GM23248 (cell line): ENCODE results near the gene UGT1A10. TPM values are rescaled to one million over a fixed set of nuclear protein-coding genes. Genes with fewer than 3 reads are reported as not detected.
"Not testable (repeated sequence)": the region's sequence is repeated elsewhere in the genome, so short reads cannot be mapped to it uniquely, and the experiment has no call there.

Experiments
- DNase-seq: peaks from one replicate; pipeline ENCODE4 v3.0.0-alpha.2; 2015
- H2AFZ ChIP-seq: fragments of 200-600 bp; sonication (generic); 2 replicates; pipeline ENCODE4 v1.6.1; 2016; ENCODE audit warnings: antibody characterized with exemption
- H3F3A ChIP-seq: fragments of 200-600 bp; sonication (generic); 2 replicates; pipeline ENCODE4 v1.6.1; 2016; ENCODE audit warnings: mild to moderate bottlenecking, antibody characterized with exemption, mixed run types; ENCODE audit not compliant: insufficient read depth
- H3K27ac ChIP-seq: fragments of 200-600 bp; sonication (generic); 2 replicates; pipeline ENCODE4 v1.5.1; 2016; ENCODE audit warnings: mild to moderate bottlenecking
- H3K27me3 ChIP-seq: fragments of 200-600 bp; sonication (generic); replicated peaks from 2 replicates; pipeline ENCODE4 v1.6.1; 2016; ENCODE audit warnings: mild to moderate bottlenecking; ENCODE audit not compliant: insufficient read depth
- H3K36me3 ChIP-seq: fragments of 200-600 bp; sonication (generic); 2 replicates; pipeline ENCODE4 v1.6.1; 2016; ENCODE audit warnings: low read depth, mild to moderate bottlenecking
- H3K4me1 ChIP-seq: fragments of 200-600 bp; sonication (generic); 2 replicates; pipeline ENCODE4 v1.6.1; 2016; ENCODE audit warnings: mild to moderate bottlenecking; ENCODE audit not compliant: insufficient read depth
- H3K4me2 ChIP-seq: fragments of 200-600 bp; sonication (generic); one replicate; pipeline ENCODE4 v1.6.1; 2016; ENCODE audit warnings: mild to moderate bottlenecking; ENCODE audit not compliant: unreplicated experiment
- H3K4me3 ChIP-seq: fragments of 200-600 bp; sonication (generic); 2 replicates; pipeline ENCODE4 v1.5.1; 2016; ENCODE audit warnings: mild to moderate bottlenecking
- H3K79me2 ChIP-seq: fragments of 200-600 bp; sonication (generic); 2 replicates; pipeline ENCODE4 v1.6.1; 2016; ENCODE audit warnings: mild to moderate bottlenecking; ENCODE audit not compliant: insufficient read depth
- H3K9ac ChIP-seq: fragments of 200-600 bp; sonication (generic); 2 replicates; pipeline ENCODE4 v1.6.1; 2016; ENCODE audit warnings: mild to moderate bottlenecking
- H3K9me2 ChIP-seq: fragments of 200-600 bp; sonication (generic); 2 replicates; pipeline ENCODE4 v1.6.1; 2016; ENCODE audit warnings: mixed run types, mild to moderate bottlenecking, moderate library complexity; ENCODE audit not compliant: insufficient read depth
- H3K9me3 ChIP-seq: fragments of 200-600 bp; sonication (generic); one replicate; pipeline ENCODE4 v1.6.1; 2017; ENCODE audit warnings: low read depth
- H4K20me1 ChIP-seq: fragments of 200-600 bp; sonication (generic); 2 replicates; pipeline ENCODE4 v1.6.0; 2016; ENCODE audit not compliant: insufficient read depth
- EZH2 ChIP-seq: fragments of 200-600 bp; sonication (generic); IDR thresholded peaks from 2 replicates; pipeline ENCODE4 v1.6.1; 2018; ENCODE audit warnings: antibody characterized with exemption, mild to moderate bottlenecking; ENCODE audit not compliant: insufficient read depth, poor library complexity, severe bottlenecking
- EZH2phosphoT487 ChIP-seq: fragments of 200-600 bp; sonication (generic); IDR thresholded peaks from 2 replicates; pipeline ENCODE4 v1.6.1; 2018; ENCODE audit warnings: antibody characterized with exemption, moderate library complexity, mild to moderate bottlenecking, low read depth; ENCODE audit not compliant: insufficient read depth
- WGBS, 2 experiments: methylation state at CpG; one replicate each; pipeline ENCODE4 v1.1.6; 2015 to 2017; ENCODE audit warnings: low lambda C conversion rate in 2 of 2, low coverage in 1 of 2; ENCODE audit errors: missing lambda C conversion rate in 2 of 2; 5-methylcytosine and 5-hydroxymethylcytosine counted together
- in situ Hi-C: fragments of 300-500 bp; cut with MboI; formaldehyde crosslinking; loops from 2 replicates; pipeline ENCODE4 v1.15.0; 2020
- polyA plus RNA-seq: library from polyadenylated mRNA; unstranded; fragments of >200 nt; fragmentation: Nextera tagmentation; extraction: Ambion mirVana; gene quantifications from 2 replicates; pipeline ENCODE4 v1.2.1, GENCODE V29; 2016
- total RNA-seq: library from RNA; depleted of rRNA; stranded (reverse); fragments of >200 nt; shearing (Covaris generic); gene quantifications from 2 replicates; pipeline ENCODE4 v1.2.3, GENCODE V29; 2014

Gene UGT1A10
- total and polyA plus RNA-seq, 2 experiments from 2014 or later, result not detected

DNA sequence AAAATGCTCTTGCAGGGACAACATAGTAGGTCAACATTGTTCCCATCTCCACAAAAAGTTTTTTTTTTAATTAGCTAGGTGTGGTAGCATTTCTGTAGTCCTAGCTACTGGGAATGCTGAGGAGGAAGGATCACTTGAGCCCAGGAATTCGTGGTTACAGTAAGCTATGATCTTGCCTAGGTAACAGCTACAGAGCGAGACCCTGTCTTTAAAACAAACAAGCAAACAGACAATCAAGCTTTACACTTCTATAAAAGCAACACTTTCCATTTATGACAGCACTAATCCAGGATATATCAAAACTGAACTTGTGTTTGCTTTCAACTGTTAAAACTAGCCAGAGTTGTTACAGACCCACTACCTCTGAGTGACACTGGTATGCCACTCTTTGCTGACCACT is 104.6 kb downstream of the UGT1A10 start:
- no peaks in the 10 kb centered on the region for H3F3A ChIP-seq
- no peaks in the 10 kb centered on the region for H3K79me2 ChIP-seq
- H3K9me3 ChIP-seq, result no peaks in the 10 kb centered on the region
- DNase-seq, result no peak
- TF ChIP-seq EZH2, result no peak
- H3K36me3 ChIP-seq, result no peaks in the 10 kb centered on the region
- H3K9me2 ChIP-seq, result no peaks in the 10 kb centered on the region
- H3K27ac ChIP-seq, result no peak overlapping the region
- H3K4me1 ChIP-seq, result no peaks in the 10 kb centered on the region
- H3K9ac ChIP-seq, result no peak overlapping the region
- no peaks in the 10 kb centered on the region for H4K20me1 ChIP-seq
- H2AFZ ChIP-seq, result no peak overlapping the region
- no peak overlapping the region for H3K4me2 ChIP-seq
- in situ Hi-C loops, result no loop called here
- WGBS, 2 experiments, result 8 to 13% methylated on average over 2 of the region's 2 CpGs
- H3K27me3 ChIP-seq, result peaks cover 11% of the 10 kb centered on the region; the same call in 1 of the 2 replicates
- no peak overlapping the region for H3K4me3 ChIP-seq

DNA sequence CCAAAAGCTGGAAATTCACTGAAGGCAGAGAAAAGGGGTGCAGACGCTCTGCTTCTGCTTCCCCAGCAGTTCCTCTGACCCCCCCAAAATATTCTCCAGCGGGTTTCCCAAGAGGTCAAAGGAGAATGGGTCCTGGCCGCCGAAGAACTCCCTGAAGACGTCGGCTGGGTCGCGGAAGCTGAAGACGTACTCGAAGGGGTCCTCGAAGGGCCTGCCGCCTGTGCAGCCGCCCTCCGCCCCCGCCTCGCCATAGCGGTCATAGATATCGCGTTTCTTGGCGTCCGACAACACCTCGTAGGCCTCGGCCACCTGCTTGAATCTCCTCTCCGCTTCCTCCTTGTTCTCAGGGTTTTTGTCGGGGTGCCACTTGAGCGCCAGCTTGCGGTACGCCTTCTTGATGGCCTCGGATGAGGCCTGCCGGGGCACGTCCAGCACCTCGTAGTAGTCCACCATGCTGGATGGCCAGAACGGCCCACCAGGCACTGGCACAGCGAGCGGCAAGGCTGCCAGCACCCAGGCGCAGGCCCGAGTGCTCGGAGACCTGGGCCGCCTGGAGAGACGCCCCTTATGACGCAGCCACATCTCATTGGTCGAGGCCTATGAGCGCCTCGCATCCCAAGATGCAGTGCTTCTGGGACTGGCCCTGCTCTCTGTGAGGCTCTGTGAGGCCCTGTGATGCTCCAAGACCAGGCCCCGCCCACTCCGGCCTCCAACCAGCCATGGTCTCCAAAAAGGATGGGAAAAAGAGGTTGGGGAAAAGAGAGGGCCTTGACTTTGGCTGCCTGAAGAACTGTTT is 107.4 kb downstream of the UGT1A10 start:
- no peak overlapping the region for H3K4me2 ChIP-seq
- no peaks in the 10 kb centered on the region for H3K4me1 ChIP-seq
- H3K27me3 ChIP-seq, result no peaks in the 10 kb centered on the region; the same call in 1 of the 2 replicates
- no peaks in the 10 kb centered on the region for H3K9me3 ChIP-seq
- WGBS, 2 experiments, result 75 to 78% methylated on average over 42 to 46 of the region's 46 CpGs
- in situ Hi-C loops, result no loop called here
- H4K20me1 ChIP-seq, result no peaks in the 10 kb centered on the region
- no peaks in the 10 kb centered on the region for H3K36me3 ChIP-seq
- TF ChIP-seq EZH2phosphoT487, result no peak
- TF ChIP-seq EZH2, result no peak
- H3K27ac ChIP-seq, result no peak overlapping the region
- H3K9ac ChIP-seq, result no peak overlapping the region
- DNase-seq, result no peak
- H3K9me2 ChIP-seq, result no peaks in the 10 kb centered on the region
- no peak overlapping the region for H2AFZ ChIP-seq
- H3K4me3 ChIP-seq, result no peak overlapping the region
- H3F3A ChIP-seq, result no peaks in the 10 kb centered on the region
- no peaks in the 10 kb centered on the region for H3K79me2 ChIP-seq

DNA sequence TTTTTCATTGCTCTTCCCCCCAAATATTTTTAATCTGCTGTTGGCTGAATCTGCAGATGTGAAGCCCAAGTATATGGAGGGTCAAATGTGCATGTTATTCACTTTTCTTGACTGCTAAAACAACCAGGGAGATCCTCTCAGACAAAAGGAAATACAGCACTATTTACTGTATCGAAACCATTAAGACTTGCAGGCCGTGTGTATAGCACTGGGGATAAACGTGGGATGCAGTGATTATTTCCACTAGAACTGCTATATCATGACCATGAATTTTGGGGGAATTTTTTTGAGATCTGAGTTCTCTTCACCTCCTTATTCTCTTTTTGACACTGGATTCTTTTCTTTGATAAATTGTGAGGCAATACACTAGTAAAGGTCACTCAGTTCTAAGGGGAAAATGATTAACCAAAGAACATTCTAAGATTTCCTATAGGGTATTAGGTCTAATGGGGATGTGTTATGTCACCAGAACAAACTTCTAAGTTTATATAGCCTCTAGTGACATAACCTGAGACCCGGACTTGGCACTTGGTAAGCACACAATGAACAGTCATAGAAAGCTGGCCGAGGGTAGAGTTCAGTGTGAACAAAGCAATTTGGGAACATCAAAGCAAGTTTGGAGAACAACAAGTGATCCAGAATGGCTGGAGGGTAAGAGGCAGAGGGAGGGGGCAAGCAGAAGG is 109.0 kb downstream of the UGT1A10 start:
- in situ Hi-C loops, result no loop called here

DNA sequence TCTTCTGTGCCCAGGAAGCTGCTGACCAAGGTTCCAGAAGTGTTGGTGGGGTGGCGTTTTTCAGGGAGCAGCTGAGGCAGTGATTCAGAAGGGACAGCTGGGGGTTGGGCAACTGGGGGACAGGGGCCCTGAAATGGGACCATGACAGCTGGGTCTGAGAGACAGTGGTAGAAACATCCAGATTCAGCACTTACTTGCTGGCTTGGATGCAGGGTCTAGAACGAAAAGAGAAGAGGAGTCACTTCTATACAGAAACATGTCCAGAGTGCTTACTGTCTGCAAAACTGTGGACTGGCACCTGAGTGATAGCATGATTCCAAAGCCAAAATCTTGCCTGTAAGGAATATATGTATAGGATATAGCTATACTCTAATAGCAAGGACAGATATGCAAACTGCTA is 109.6 kb downstream of the UGT1A10 start:
- H4K20me1 ChIP-seq, H3K9me2 ChIP-seq, H3K4me1 ChIP-seq, H2AFZ ChIP-seq, H3K36me3 ChIP-seq, H3K4me2 ChIP-seq, H3K79me2 ChIP-seq, H3K27me3 ChIP-seq, H3K9me3 ChIP-seq, H3F3A ChIP-seq, H3K27ac ChIP-seq, in situ Hi-C loops, H3K4me3 ChIP-seq, DNase-seq, H3K9ac ChIP-seq: not testable (repeated sequence)
- WGBS, 2 experiments, result 8 to 12% methylated on average over 2 of the region's 2 CpGs

More for the DNA sequence above, 109.0 kb downstream of the UGT1A10 start:
- H2AFZ ChIP-seq, result no peak overlapping the region
- TF ChIP-seq EZH2 (no peak), EZH2phosphoT487 (no peak)
- no peaks in the 10 kb centered on the region for H3K79me2 ChIP-seq
- H3K9me3 ChIP-seq, result no peaks in the 10 kb centered on the region
- no peak for DNase-seq
- no peak overlapping the region for H3K4me3 ChIP-seq
- no peaks in the 10 kb centered on the region; the same call in 1 of the 2 replicates for H3K27me3 ChIP-seq
- H3K4me2 ChIP-seq, result no peak overlapping the region
- H3F3A ChIP-seq, result no peaks in the 10 kb centered on the region
- no peaks in the 10 kb centered on the region for H3K36me3 ChIP-seq
- H3K9me2 ChIP-seq, result no peaks in the 10 kb centered on the region
- 14 to 18% methylated on average over 5 of the region's 5 CpGs for WGBS, 2 experiments
- H3K4me1 ChIP-seq, result no peaks in the 10 kb centered on the region
- no peaks in the 10 kb centered on the region for H4K20me1 ChIP-seq
- H3K9ac ChIP-seq, result no peak overlapping the region
- no peak overlapping the region for H3K27ac ChIP-seq
